GM18951 (cell line): ENCODE data around the gene PSORS1C2.

Source experiments
- POLR2A ChIP-seq: IDR thresholded peaks from 4 replicates; pipeline ENCODE4 v1.6.1; 2011; ENCODE audit warnings: mild to moderate bottlenecking; ENCODE audit not compliant: insufficient read length, insufficient read depth; ENCODE audit errors: extremely low read depth
- in situ Hi-C: fragments of 300-500 bp; cut with MboI; formaldehyde crosslinking; loops from one replicate; pipeline ENCODE4 v1.12.0; 2022; ENCODE audit warnings: low sequenced_read_pairs, mixed read lengths, inconsistent platforms; ENCODE audit not compliant: unreplicated experiment

The PSORS1C2 gene

DNA sequence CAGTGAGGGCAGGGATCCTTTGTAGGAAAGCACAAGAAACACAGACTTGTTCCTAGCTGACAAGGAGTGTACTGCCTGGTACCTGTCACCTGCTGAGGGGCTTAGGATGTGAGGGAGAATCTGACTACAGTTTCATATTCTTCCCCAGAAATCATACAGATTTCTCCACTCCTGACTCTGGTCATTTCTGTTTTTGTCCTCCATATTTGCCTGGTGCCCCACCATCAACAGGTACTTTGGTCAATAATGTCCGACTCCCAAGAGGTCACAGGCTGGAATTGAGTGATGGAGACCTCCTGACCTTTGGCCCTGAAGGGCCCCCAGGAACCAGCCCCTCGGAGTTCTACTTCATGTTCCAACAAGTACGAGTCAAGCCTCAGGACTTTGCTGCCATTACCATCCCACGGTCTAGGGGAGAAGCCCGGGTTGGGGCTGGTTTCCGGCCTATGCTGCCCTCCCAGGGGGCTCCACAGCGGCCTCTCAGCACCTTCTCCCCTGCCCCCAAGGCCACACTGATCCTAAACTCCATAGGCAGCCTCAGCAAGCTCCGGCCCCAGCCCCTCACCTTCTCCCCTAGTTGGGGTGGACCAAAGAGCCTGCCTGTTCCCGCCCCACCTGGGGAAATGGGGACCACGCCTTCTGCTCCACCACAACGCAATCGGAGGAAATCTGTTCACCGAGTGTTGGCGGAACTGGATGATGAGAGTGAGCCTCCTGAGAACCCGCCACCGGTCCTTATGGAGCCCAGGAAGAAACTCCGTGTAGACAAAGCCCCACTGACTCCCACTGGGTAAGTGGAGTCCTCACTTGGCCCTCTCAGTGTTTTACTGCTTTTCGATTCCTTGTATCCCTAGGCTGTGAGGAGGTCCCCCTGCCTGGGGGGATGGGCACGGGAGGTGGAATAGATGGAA lies 22.6 kb upstream of the PSORS1C2 start:
- TF ChIP-seq POLR2A = no peak
- in situ Hi-C loops = no loop called here

GRCh38 chr6:31158863-31159855 lies 20.3 kb upstream of the PSORS1C2 start:
- in situ Hi-C loops = no loop called here
- TF ChIP-seq POLR2A = no peak

- peak; percentile 60 for TF ChIP-seq POLR2A
- in situ Hi-C loops = no loop called here
Observed at GRCh38 chr6:31158140-31158862, 19.4 kb upstream of the PSORS1C2 start, which contains the start of gene TCF19. Gene TCF19, plus strand, starts transcription at chr6:31158589. Its CDS starts 881 bp downstream, at chr6:31159470.

DNA sequence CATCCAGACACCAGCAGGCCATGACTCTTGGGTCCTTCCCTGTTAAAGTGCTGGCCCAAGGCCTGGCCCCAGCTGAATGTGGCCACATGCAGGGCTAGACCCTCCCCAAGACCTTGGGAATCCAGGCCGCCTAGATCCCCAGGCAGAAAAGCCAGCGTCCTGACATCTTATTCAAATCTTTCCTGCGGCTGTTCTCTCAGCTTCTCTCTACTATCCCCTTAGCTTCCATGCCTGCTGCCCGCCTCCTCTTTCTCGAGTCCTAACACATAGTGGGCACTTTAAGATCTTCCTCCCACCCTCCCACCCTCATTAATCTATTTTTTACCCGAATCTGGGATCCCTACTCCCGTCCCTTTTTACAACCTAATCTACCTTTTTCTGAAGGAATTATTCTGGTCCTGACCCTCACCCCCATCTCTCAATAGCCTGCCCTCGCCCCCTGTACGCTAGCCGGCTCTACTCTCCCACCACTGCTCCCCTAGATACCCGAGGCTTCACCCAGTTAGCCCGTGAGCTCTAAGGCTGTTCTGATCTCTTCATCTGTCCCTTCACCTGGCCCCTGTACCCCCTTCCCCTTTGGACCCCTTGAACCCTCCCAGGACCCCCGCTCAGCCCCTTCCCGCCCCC lies 18.8 kb upstream of the PSORS1C2 start, which contains the start of gene CCHCR1:
TSS of gene CCHCR1 (minus strand) at position 290 of the 627 bp plus-strand sequence. CDS start at position 88, 202 bp downstream.
- no peak for TF ChIP-seq POLR2A
- in situ Hi-C loops = no loop called here

DNA sequence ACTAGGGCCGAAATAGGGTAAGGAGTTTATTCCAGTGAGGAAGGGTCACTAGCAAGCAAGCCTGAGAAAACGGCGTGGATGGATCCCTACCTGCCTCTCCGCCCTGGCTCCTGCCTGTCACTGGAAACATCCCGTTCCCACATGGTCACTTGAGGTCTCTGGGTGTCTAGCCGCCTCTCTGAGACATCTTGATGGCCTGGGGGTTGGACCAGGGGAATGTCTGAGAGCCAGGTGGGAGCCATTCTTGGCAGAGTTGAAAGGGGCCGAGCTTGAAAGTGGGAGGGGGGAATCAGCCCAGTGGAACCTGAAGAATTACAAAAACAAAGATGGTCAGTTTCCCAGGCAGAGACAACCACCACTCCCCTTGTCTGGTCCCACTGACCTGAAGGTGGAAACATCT lies 17.8 kb upstream of the PSORS1C2 start:
- in situ Hi-C loops = no loop called here
- no peak for TF ChIP-seq POLR2A

- in situ Hi-C loops = no loop called here
- TF ChIP-seq POLR2A = no peak
Observed at GRCh38 chr6:31154436-31154835, 15.6 kb upstream of the PSORS1C2 start.

- TF ChIP-seq POLR2A = no peak
- in situ Hi-C loops = no loop called here
Observed at GRCh38 chr6:31152781-31153180, 13.9 kb upstream of the PSORS1C2 start.

- no peak for TF ChIP-seq POLR2A
Observed at GRCh38 chr6:31149827-31150447, 11.1 kb upstream of the PSORS1C2 start.

GRCh38 chr6:31145386-31145785 lies 6.5 kb upstream of the PSORS1C2 start:
- in situ Hi-C loops = no loop called here
- TF ChIP-seq POLR2A = no peak

More at GRCh38 chr6:31149827-31150447, 11.1 kb upstream of the PSORS1C2 start:
- in situ Hi-C loops = no loop called here

DNA sequence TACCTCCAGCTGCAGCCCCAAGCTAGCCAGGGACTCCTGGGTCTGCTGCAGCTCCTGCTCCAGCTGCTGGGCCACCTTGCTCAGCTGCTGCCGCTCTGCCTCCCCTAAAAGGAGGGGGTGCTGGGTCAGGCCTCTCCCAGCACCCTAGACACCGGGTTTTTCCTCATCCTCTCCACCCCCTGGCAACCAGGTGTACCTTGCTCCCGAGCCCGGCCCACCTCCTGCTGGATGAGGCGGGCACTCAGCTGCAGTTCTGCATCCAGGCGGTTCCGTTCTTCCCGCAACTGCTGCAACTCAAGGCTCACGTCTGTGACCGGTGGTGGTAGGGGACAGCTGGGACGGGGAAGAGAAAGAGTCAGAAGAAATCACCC lies 6.1 kb upstream of the PSORS1C2 start:
- in situ Hi-C loops = no loop called here
- TF ChIP-seq POLR2A = no peak

- in situ Hi-C loops = no loop called here
- TF ChIP-seq POLR2A = no peak
Observed at GRCh38 chr6:31144296-31144969, 5.6 kb upstream of the PSORS1C2 start.

GRCh38 chr6:31143148-31143547 lies 4.3 kb upstream of the PSORS1C2 start:
- TF ChIP-seq POLR2A = no peak
- in situ Hi-C loops = no loop called here

GRCh38 chr6:31142361-31142761 lies 3.5 kb upstream of the PSORS1C2 start:
- in situ Hi-C loops = no loop called here

More at GRCh38 chr6:31142361-31142761, 3.5 kb upstream of the PSORS1C2 start:
- TF ChIP-seq POLR2A = no peak
